Naive thymus-derived CD8-positive, alpha-beta T cell (primary cell): ENCODE data around the gene STMN3. TPM values are rescaled to one million over a fixed set of nuclear protein-coding genes. Genes with fewer than 3 reads are reported as not detected.

Source experiments
- ATAC-seq, 2 donors: fragments of 150-1000 bp; cut with Tn5 transposase in 1 of 2; sonication (Bioruptor Pico), chemical (Tn5 transposase) in 1 of 2; 1 replicate in 1 of 2; 2 replicates in 1 of 2; pipeline ENCODE4 v1.10.0; 2021; ENCODE audit warnings: mild to moderate bottlenecking in 2 of 2, moderate library complexity in 2 of 2
- POLR2A ChIA-PET: fragments of 350-600 bp; sonication (Branson Sonifier 250); formaldehyde crosslinking; loops from one replicate; lab custom pipeline; 2021; ENCODE audit warnings: antibody characterized with exemption; lab: Charles Lee
- DNase-seq, 10 donors: peaks; one replicate each; pipeline versions ENCODE4 v3.0.0 to v3.0.0-alpha.2; 2020 to 2022
- H3K27ac Mint-ChIP-seq, 10 donors: one replicate each; pipeline ENCODE4 v1.8.0; 2020 to 2022; ENCODE audit warnings: mild to moderate bottlenecking in 10 of 10, mixed read lengths in 10 of 10, moderate library complexity in 4 of 10, inconsistent platforms in 1 of 10
- H3K27me3 Mint-ChIP-seq, 5 donors: one replicate each; pipeline ENCODE4 v1.8.0; 2021 to 2022; ENCODE audit warnings: mixed read lengths in 5 of 5
- H3K36me3 Mint-ChIP-seq, 3 donors: one replicate each; pipeline ENCODE4 v1.8.0; 2020 to 2022; ENCODE audit warnings: mixed read lengths in 3 of 3, mild to moderate bottlenecking in 2 of 3, inconsistent platforms in 1 of 3
- H3K4me1 Mint-ChIP-seq, 4 donors: one replicate each; pipeline ENCODE4 v1.8.0; 2021 to 2022; ENCODE audit warnings: mixed read lengths in 4 of 4
- H3K4me3 Mint-ChIP-seq, 10 donors: one replicate each; pipeline ENCODE4 v1.8.0; 2020 to 2022; ENCODE audit warnings: mild to moderate bottlenecking in 10 of 10, mixed read lengths in 10 of 10, moderate library complexity in 6 of 10, inconsistent platforms in 1 of 10
- H3K9me3 Mint-ChIP-seq, 9 donors: one replicate each; pipeline ENCODE4 v1.8.0; 2020 to 2022; ENCODE audit warnings: mixed read lengths in 9 of 9, mild to moderate bottlenecking in 3 of 9, inconsistent platforms in 1 of 9, moderate library complexity in 1 of 9
- polyA plus RNA-seq, 3 donors: library from polyadenylated mRNA; unstranded; fragments of 300-500 nt; fragmentation: Illumina TruSeq; gene quantifications; one replicate each; pipeline ENCODE4 v1.2.3, GENCODE V29; 2021
- total RNA-seq, 8 experiments: library from RNA in 2 of 8; stranded (reverse) in 2 of 8; gene quantifications; one replicate each; pipeline ENCODE4 v1.2.3 and lab custom pipeline; 2021 to 2026

The STMN3 gene
- total and polyA plus RNA-seq, 5 experiments from 2014 or later: 21.6 to 102 (median 35.4) TPM

DNA sequence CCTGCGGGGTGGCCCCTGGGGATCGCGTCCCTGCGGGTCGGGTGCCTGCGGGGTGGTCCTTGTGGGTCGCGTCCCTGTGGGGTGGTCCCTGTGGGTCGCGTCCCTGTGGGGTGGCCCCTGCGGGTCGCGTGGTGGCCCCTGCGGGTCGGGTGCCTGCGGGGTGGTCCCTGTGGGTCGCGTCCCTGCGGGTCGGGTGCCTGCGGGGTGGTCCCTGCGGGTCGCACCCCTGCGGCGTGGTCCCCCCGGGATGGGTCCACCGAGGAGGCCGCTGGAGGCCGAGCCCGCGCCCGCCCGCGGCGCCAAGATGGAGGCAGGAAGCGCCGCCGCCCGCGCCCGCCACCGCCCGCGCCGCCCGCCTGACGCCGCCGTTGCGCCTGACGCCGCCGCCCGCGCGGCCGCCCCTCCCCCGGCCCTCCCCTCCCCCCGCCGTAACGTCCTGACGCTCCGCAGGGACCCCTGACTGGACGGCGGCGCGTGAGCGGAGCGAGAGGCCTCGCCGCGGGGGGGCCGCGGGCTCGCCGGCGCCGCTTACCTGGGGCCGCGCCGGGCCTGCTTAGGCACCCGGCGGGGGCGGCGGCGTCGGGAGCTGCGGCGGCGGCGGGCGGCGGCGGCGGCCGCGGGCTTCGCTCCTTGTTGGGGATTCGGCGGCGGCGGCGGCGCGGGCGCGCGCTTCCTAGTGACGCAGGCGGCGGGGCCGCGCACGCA is 26.6 kb downstream of the STMN3 start, which contains the start of gene GMEB2:
GMEB2 (minus strand) TSS at position 678 of the 705 bp plus-strand sequence. CDS start 7,704 bp downstream, outside the sequence.
- H3K27me3 Mint-ChIP-seq: no peaks in the 10 kb centered on the region
- DNase-seq (peak in 2 of 10 donors; percentile 36 to 69), ATAC-seq (peak; percentile 45 to 56)
- H3K4me3 Mint-ChIP-seq: peak within 1 kb of the TSS; percentile 91 to 99 (median 98)
- peak within 1 kb of the TSS; percentile 91 to 99 (median 98) for H3K27ac Mint-ChIP-seq
- H3K4me1 Mint-ChIP-seq: peaks cover 16 to 59% (median 47%) of the 10 kb centered on the region in 4 donors
- POLR2A ChIA-PET: interaction anchor here (0.6 to 13.5 kb wide), 28 partner anchors 8 to 672 kb away, joined by 3 to 740 read pairs (median 4); partner anchors contain the start of genes ARFRP1, LIME1, OPRL1 and PPDPF
- H3K9me3 Mint-ChIP-seq: no peaks in the 10 kb centered on the region
- H3K36me3 Mint-ChIP-seq: peaks cover 6 to 24% (median 12%) of the 10 kb centered on the region in 3 donors

DNA sequence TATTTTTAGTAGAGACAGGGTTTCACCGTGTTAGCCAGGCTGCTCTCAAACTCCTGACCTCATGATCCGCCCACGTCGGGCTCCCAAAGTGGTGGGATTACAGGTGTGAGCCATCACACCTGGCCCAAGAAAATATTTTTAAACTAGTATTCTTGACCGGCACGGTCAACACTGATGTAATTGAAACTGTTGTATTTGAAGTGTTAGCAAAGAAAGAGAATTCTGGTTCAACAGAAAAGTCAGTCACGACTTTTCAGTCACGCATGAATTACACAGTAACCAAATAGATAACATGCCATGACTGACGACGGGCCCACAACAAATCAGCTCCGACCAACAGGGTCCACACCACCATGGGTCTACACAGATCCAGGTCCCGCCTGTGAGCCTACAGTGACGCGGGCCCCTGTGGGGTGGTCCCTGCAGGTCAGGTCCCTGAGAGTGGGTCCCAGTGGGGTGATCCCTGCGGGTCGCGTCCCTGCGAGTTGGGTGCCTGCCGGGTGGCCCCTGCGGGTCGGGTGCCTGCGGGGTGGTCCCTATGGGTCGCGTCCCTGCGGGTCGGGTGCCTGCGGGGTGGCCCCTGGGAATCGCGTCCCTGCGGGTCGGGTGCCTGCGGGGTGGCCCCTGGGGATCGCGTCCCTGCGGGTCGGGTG is 27.3 kb downstream of the STMN3 start:
- H3K27me3 Mint-ChIP-seq: no peaks in the 10 kb centered on the region
- H3K4me1 Mint-ChIP-seq: peaks cover 17 to 55% (median 44%) of the 10 kb centered on the region in 4 donors
- ATAC-seq: peak in 1 of 2 donors; percentile 9
- peak in 5 of 10 donors; percentile 19 to 71 (median 39) for DNase-seq
- H3K9me3 Mint-ChIP-seq: no peaks in the 10 kb centered on the region
- POLR2A ChIA-PET: interaction anchor here (0.8 to 13.5 kb wide), 6 partner anchors 14 to 112 kb away, joined by 4 to 740 read pairs (median 23); partner anchors contain the start of genes ARFRP1, LIME1, PTK6 and STMN3
- peak overlapping the region; percentile 56 to 96 (median 92) for H3K27ac Mint-ChIP-seq
- H3K4me3 Mint-ChIP-seq: peak overlapping the region; percentile 66 to 84 (median 78)
- peaks cover 6 to 24% (median 12%) of the 10 kb centered on the region in 3 donors for H3K36me3 Mint-ChIP-seq

DNA sequence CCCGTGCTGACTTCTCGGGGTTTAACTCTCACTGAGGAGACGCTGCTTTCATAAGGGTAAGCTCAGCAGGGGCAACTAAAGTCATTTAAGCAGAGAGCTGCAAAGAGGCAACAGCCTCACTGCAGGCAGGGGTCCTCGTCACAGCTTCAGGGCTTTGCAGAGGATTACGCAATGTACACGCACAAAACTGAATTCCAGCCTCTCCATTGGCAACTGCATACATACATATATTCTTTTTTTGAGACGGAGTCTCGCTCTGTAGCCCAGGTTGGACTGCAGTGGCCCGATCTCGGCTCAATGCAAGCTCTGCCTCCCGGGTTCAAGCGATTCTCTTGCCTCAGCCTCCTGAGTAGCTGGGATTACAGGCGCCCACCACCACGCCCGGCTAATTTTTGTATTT is 28.7 kb downstream of the STMN3 start:
- Mint-ChIP-seq H3K4me3 (peak overlapping the region in 5 of 10 donors; percentile 19 to 71 (median 42)), H3K27ac (peak overlapping the region in 5 of 10 donors; percentile 42 to 93 (median 66)), H3K9me3 (no peaks in the 10 kb centered on the region), H3K4me1 (peaks cover 19 to 49% (median 43%) of the 10 kb centered on the region in 4 donors), H3K36me3 (peaks cover 6 to 19% (median 12%) of the 10 kb centered on the region in 3 donors), H3K27me3 (no peaks in the 10 kb centered on the region)
- ATAC-seq: no peak
- no peak for DNase-seq
- POLR2A ChIA-PET: interaction anchor here (1.1 to 13.5 kb wide), 5 partner anchors 8 to 87 kb away, joined by 3 to 740 read pairs (median 5); partner anchors contain the start of gene PTK6

DNA sequence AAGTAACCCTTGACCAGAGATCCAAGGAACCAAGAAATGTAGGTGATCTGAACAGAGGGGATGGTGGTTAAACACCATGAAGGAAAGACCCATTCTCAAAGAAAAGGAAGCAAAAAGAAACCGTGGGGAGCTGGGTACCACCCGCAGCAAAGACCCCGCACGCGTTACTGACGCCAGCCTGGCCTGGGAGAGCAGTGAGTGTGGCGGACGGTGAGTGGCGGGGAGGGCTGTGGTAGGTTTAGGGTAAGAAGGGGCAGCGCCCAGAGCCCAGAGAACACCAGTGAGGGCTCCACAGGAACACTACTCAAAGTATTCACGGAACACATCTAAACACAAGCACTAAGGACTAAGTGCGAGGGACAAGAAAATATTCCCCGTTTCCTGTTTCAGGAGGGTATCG is 30.5 kb downstream of the STMN3 start:
- Mint-ChIP-seq H3K27ac (peak overlapping the region in 4 of 10 donors; percentile 23 to 76 (median 33)), H3K4me1 (peaks cover 12 to 38% (median 29%) of the 10 kb centered on the region in 4 donors), H3K4me3 (peak overlapping the region in 1 of 10 donors; percentile 22), H3K36me3 (peaks cover 0 to 20% (median 7%) of the 10 kb centered on the region in 3 donors), H3K27me3 (no peaks in the 10 kb centered on the region), H3K9me3 (no peaks in the 10 kb centered on the region)
- DNase-seq (no peak), ATAC-seq (no peak)
- POLR2A ChIA-PET: interaction anchor here (0.6 to 13.5 kb wide), 4 partner anchors 8 to 27 kb away, joined by 4 to 740 read pairs (median 4); no protein-coding TSS in a partner anchor

DNA sequence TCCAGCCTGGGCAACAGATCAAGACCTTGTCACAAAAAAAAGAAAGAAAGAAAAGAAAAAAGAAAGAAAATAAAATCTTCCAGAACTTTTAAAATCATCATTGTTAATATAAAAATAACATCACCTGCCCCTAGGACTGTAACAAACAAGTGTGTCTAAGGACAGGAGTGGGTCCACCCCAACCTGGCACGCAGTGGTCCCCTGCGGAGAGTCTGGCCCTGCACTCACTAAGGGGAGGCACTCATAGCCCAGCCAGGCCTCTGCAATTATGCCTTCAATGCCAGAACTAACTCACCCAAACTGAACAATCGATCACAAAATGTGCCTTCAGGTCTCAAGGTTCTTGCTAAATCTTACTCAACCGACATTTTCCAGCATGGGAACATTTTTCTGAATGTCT is 31.1 kb downstream of the STMN3 start:
- DNase-seq (no peak), ATAC-seq (no peak)
- Mint-ChIP-seq H3K4me3 (no peak overlapping the region), H3K27ac (peak overlapping the region in 7 of 10 donors; percentile 5 to 31 (median 23)), H3K9me3 (no peaks in the 10 kb centered on the region), H3K36me3 (peaks cover 0 to 23% (median 7%) of the 10 kb centered on the region in 3 donors), H3K4me1 (peaks cover 12 to 38% (median 29%) of the 10 kb centered on the region in 4 donors), H3K27me3 (no peaks in the 10 kb centered on the region)
- POLR2A ChIA-PET: interaction anchor here (0.6 to 13.5 kb wide), 4 partner anchors 10 to 162 kb away, joined by 3 to 740 read pairs (median 4); no protein-coding TSS in a partner anchor

DNA sequence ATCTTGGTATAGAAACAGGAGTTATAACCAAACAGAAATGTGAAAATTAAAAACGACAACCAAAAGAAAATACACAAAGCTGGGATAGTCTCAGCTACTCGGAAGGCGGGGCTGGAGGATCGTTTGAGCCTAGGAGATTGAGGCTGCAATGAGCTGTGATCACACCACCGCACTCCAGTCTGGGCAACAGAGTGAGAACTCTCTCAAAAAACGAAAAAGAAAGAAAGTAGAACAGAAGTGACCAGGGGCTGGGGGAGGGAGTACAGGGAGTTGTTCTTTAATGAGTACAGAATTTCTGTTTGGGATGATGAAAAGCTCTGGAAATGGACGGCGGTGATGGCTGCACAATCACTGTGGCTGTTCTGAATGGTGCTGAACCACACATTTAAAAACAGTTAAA is 32.2 kb downstream of the STMN3 start:
- Mint-ChIP-seq H3K4me1 (peaks cover 12 to 40% (median 29%) of the 10 kb centered on the region in 4 donors), H3K27ac (peak overlapping the region in 1 of 10 donors; percentile 46), H3K27me3 (no peaks in the 10 kb centered on the region), H3K9me3 (no peaks in the 10 kb centered on the region), H3K4me3 (peak overlapping the region in 1 of 10 donors; percentile 55), H3K36me3 (peaks cover 0 to 34% (median 10%) of the 10 kb centered on the region in 3 donors)
- POLR2A ChIA-PET: interaction anchor here (0.7 to 13.5 kb wide), 3 partner anchors 11 to 81 kb away, joined by 3 to 740 read pairs (median 7); no protein-coding TSS in a partner anchor
- ATAC-seq (no peak), DNase-seq (no peak)

DNA sequence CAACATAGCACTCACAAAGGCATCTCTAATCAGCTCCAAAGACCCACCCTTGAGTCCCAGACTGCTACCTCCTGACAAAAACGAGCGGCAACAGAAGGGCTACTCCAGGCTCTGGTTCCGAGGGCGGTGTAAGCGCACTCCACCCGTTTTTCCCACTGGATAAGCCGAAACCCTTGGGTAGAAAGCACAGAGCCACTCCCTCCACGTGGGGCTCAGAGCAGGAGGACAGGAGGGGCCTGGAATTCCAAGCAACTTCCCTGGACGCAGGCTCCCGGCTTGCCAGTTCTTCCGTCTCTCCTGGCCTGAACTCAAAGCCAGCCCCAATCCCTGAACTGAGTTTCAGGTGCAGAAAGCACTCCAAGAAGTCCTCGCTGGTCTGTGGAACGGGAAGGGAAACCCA is 33.7 kb downstream of the STMN3 start:
- Mint-ChIP-seq H3K36me3 (peaks cover 0 to 44% (median 12%) of the 10 kb centered on the region in 3 donors), H3K4me3 (no peak overlapping the region), H3K27me3 (no peaks in the 10 kb centered on the region), H3K4me1 (peaks cover 14 to 29% (median 29%) of the 10 kb centered on the region in 4 donors), H3K27ac (no peak overlapping the region), H3K9me3 (no peaks in the 10 kb centered on the region)
- POLR2A ChIA-PET: interaction anchor here (1.5 to 2.8 kb wide), 2 partner anchors 8 to 16 kb away, joined by 5 to 10 read pairs; partner anchors contain the start of gene GMEB2
- no peak for ATAC-seq
- DNase-seq: no peak

DNA sequence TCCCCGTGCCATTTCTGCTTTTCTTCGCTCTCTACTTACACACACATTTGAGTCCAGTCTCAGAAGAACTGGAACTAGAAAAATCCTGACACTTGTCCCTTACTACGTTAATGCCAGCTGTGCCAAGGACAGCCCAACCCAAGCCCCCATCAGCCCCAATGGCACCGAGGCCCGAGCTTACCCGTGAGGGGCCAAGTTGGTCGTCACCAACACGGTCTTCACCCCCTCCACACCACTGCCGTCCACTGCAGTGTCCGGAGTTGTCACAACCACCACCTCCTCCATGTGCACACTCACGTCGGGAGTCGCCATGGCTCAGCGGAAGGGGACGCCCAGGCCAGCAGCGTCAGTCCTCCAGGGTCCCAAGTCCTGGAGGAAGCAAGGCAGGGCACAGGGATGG is 34.1 kb downstream of the STMN3 start:
- H3K27ac Mint-ChIP-seq: no peak overlapping the region
- peaks cover 0 to 46% (median 12%) of the 10 kb centered on the region in 3 donors for H3K36me3 Mint-ChIP-seq

DNA sequence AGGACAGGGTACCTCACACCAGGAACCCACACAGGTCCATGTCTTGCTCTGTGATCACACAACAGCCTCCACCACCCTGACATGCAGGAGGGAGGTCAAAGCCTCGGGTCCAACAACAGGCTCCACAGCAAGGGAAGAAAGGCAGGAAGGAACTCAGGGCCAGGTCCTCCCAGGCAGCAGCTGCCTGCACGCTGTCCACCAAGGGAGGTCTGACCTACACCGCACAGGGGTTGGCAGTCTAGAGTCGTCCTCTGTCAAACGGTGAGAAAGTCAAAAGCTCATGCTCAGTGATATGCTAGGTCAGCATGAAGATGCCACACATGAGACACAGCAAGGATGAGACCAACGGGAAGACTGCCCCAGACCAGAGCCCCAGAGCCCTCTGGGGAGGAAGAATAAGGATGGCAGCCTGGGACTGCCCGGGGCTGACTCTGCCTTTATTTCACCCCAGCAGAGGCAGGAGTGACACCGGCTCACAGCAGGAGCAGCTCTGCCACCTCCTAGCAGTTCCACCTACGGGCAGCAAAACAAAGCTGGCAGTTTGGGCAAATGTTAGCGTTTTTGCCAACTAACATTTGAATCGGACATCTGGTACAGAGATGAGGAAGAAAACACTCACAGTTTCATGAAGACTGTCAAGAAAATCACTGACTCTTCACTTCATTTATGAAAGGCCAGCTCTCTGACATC is 34.8 kb downstream of the STMN3 start:
- no peak for ATAC-seq
- no peak for DNase-seq
- no peak overlapping the region for H3K4me3 Mint-ChIP-seq
- peaks cover 0 to 47% (median 12%) of the 10 kb centered on the region in 3 donors for H3K36me3 Mint-ChIP-seq
- H3K27me3 Mint-ChIP-seq: no peaks in the 10 kb centered on the region
- peaks cover 12 to 40% (median 27%) of the 10 kb centered on the region in 4 donors for H3K4me1 Mint-ChIP-seq
- H3K9me3 Mint-ChIP-seq: no peaks in the 10 kb centered on the region
- peak overlapping the region in 1 of 10 donors; percentile 67 for H3K27ac Mint-ChIP-seq
- POLR2A ChIA-PET: interaction anchor here (0.6 to 2.8 kb wide), 7 partner anchors 9 to 40 kb away, joined by 3 to 12 read pairs (median 6); partner anchors contain the start of genes GMEB2 and RTEL1

More for the DNA sequence above, 34.1 kb downstream of the STMN3 start:
- H3K4me1 Mint-ChIP-seq: peaks cover 12 to 33% (median 26%) of the 10 kb centered on the region in 4 donors
- POLR2A ChIA-PET: interaction anchor here (0.6 to 2.8 kb wide), 6 partner anchors 8 to 39 kb away, joined by 4 to 12 read pairs (median 6); partner anchors contain the start of genes GMEB2 and RTEL1
- no peak for DNase-seq
- H3K9me3 Mint-ChIP-seq: no peaks in the 10 kb centered on the region
- no peaks in the 10 kb centered on the region for H3K27me3 Mint-ChIP-seq
- no peak overlapping the region for H3K4me3 Mint-ChIP-seq
- ATAC-seq: no peak

DNA sequence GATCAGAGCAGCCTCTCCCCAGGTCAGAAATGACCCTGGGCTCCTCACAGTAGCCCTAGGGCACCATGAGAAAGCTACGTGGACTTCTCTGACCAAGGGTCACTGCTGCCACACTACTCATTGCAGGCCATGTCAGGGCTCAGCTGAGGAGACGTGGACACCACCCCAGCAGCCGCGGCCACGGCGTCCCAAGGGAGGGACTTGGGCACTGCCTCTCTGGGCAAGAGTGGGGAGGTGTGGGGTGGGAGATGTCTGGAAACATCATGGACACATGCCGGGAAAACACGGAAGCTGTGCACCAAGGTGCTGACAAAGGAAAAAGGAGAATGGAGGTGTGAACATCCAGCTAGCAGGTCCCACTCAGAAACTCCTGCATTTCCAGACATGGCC is 35.4 kb downstream of the STMN3 start:
- Mint-ChIP-seq H3K4me1 (peaks cover 12 to 39% (median 27%) of the 10 kb centered on the region in 4 donors), H3K9me3 (no peaks in the 10 kb centered on the region), H3K36me3 (peaks cover 0 to 49% (median 9%) of the 10 kb centered on the region in 3 donors), H3K27ac (peak overlapping the region in 1 of 10 donors; percentile 52), H3K4me3 (no peak overlapping the region), H3K27me3 (no peaks in the 10 kb centered on the region)
- DNase-seq: no peak
- POLR2A ChIA-PET: interaction anchor here (0.6 to 2.8 kb wide), 7 partner anchors 9 to 107 kb away, joined by 3 to 12 read pairs (median 6); partner anchors contain the start of genes GMEB2 and RTEL1
- ATAC-seq: no peak
